IMR-90 (cell line): ENCODE measurements around the gene FCSK. TPM values are rescaled to one million over a fixed set of nuclear protein-coding genes. Genes with fewer than 3 reads are reported as not detected.
A peak's percentile ranks its signal among the peaks of the same experiment; 100 is the strongest.

Source experiments
- ATAC-seq: fragments of 200-7000 bp; cut with Tn5 transposase; 2 replicates; pipeline ENCODE4 v1.9.1; 2020; ENCODE audit warnings: low read depth, mild to moderate bottlenecking, moderate library complexity
- BruUV-seq: library from RNA; stranded (reverse); fragments of 400-500 nt; replicated peaks from 2 replicates; lab custom pipeline; 2021; lab: Mats Ljungman, UMichigan
- CTCF ChIA-PET: fragments of 300-600 bp; formaldehyde crosslinking; extraction: SDS; loops from one replicate; lab custom pipeline; 2021; ENCODE audit warnings: antibody characterized with exemption; lab: Yijun Ruan, JAX
- POLR2A ChIA-PET: fragments of 300-600 bp; sonication (Branson Sonifier 250); formaldehyde crosslinking; loops from one replicate; lab custom pipeline; 2022; ENCODE audit warnings: antibody characterized with exemption; ENCODE audit not compliant: unreplicated experiment; lab: Charles Lee
- DNase-seq: peaks from one replicate; pipeline ENCODE4 v3.0.0; 2013
- H2AFZ ChIP-seq: replicated peaks from 2 replicates; pipeline ENCODE3; 2013; ENCODE audit warnings: low read length, mild to moderate bottlenecking; ENCODE audit not compliant: poor library complexity
- H2AK5ac ChIP-seq: 2 replicates; pipeline ENCODE4 v1.6.1; 2013; ENCODE audit warnings: low read depth, low read length, inconsistent platforms
- H2AK9ac ChIP-seq: replicated peaks from 2 replicates; pipeline ENCODE3; 2013; ENCODE audit warnings: mild to moderate bottlenecking, low read depth, low read length, moderate library complexity; ENCODE audit not compliant: poor library complexity
- H2BK120ac ChIP-seq: 2 replicates; pipeline ENCODE4 v1.6.1; 2013; ENCODE audit warnings: low read depth, low read length, inconsistent platforms
- H2BK15ac ChIP-seq: 3 replicates; pipeline ENCODE4 v1.6.1; 2013; ENCODE audit warnings: low read depth, low read length, inconsistent platforms
- H2BK20ac ChIP-seq: 2 replicates; pipeline ENCODE4 v1.6.1; 2013; ENCODE audit warnings: low read depth, mild to moderate bottlenecking, inconsistent platforms, low read length, moderate library complexity
- H2BK5ac ChIP-seq: 2 replicates; pipeline ENCODE4 v1.6.1; 2013; ENCODE audit warnings: mild to moderate bottlenecking, low read depth, low read length, inconsistent platforms; ENCODE audit not compliant: poor library complexity, severe bottlenecking
- H3K14ac ChIP-seq: replicated peaks from 2 replicates; pipeline ENCODE4 v1.6.1; 2013; ENCODE audit warnings: low read depth, low read length, inconsistent platforms
- H3K18ac ChIP-seq: 2 replicates; pipeline ENCODE4 v1.6.1; 2013; ENCODE audit warnings: low read depth, low read length, control low read depth
- H3K23ac ChIP-seq: 2 replicates; pipeline ENCODE4 v1.6.1; 2013; ENCODE audit warnings: low read depth, low read length, inconsistent platforms
- H3K27ac ChIP-seq: 2 replicates; pipeline ENCODE4 v1.5.1; 2013; ENCODE audit warnings: mild to moderate bottlenecking, control low read depth, low read length; ENCODE audit not compliant: insufficient read depth
- H3K27me3 ChIP-seq: 2 replicates; pipeline ENCODE4 v1.6.1; 2013; ENCODE audit warnings: low read length; ENCODE audit not compliant: control insufficient read depth, insufficient read depth
- H3K36me3 ChIP-seq: 2 replicates; pipeline ENCODE4 v1.6.1; 2013; ENCODE audit warnings: low read length, mixed read lengths; ENCODE audit not compliant: control insufficient read depth, insufficient read depth
- H3K4ac ChIP-seq: 2 replicates; pipeline ENCODE4 v1.6.1; 2013; ENCODE audit warnings: low read depth, low read length, inconsistent platforms
- H3K4me1 ChIP-seq: 2 replicates; pipeline ENCODE4 v1.6.1; 2013; ENCODE audit warnings: low read length, mixed read lengths; ENCODE audit not compliant: control insufficient read depth, insufficient read depth
- H3K4me2 ChIP-seq: 2 replicates; pipeline ENCODE4 v1.6.1; 2013; ENCODE audit warnings: low read depth, mild to moderate bottlenecking, control low read depth, low read length, moderate library complexity
- H3K4me3 ChIP-seq: 2 replicates; pipeline ENCODE4 v1.5.1; 2013; ENCODE audit warnings: low read depth, mild to moderate bottlenecking, control low read depth, low read length, moderate library complexity; ENCODE audit not compliant: insufficient read depth
- H3K56ac ChIP-seq: 2 replicates; pipeline ENCODE4 v1.6.1; 2013; ENCODE audit warnings: low read length, inconsistent platforms; ENCODE audit not compliant: insufficient read depth; ENCODE audit errors: extremely low read depth
- H3K79me1 ChIP-seq, 2 experiments: 2 replicates each; pipeline ENCODE4 v1.6.1; 2013; ENCODE audit warnings: low read length in 2 of 2, inconsistent platforms in 1 of 2, low read depth in 1 of 2
- H3K9ac ChIP-seq: 2 replicates; pipeline ENCODE4 v1.6.1; 2013; ENCODE audit warnings: low read depth, low read length, control low read depth
- H3K9me1 ChIP-seq: 2 replicates; pipeline ENCODE4 v1.6.1; 2013; ENCODE audit warnings: low read length, inconsistent platforms; ENCODE audit not compliant: insufficient read depth
- H3K9me3 ChIP-seq: 2 replicates; pipeline ENCODE4 v1.6.1; 2013; ENCODE audit warnings: low read length; ENCODE audit not compliant: control insufficient read depth, insufficient read depth
- H4K20me1 ChIP-seq: 2 replicates; pipeline ENCODE4 v1.6.1; 2013; ENCODE audit warnings: low read length, inconsistent platforms; ENCODE audit not compliant: insufficient read depth
- H4K5ac ChIP-seq: 2 replicates; pipeline ENCODE4 v1.6.1; 2013; ENCODE audit warnings: mild to moderate bottlenecking, low read depth, low read length, control low read depth
- H4K8ac ChIP-seq, 2 experiments: 2 replicates each; pipeline ENCODE4 v1.6.1; 2013; ENCODE audit warnings: low read depth in 2 of 2, low read length in 2 of 2, control low read depth in 1 of 2, inconsistent platforms in 1 of 2
- H4K91ac ChIP-seq: 2 replicates; pipeline ENCODE4 v1.6.1; 2013; ENCODE audit warnings: low read depth, low read length, inconsistent platforms; ENCODE audit not compliant: insufficient read depth
- BHLHE40 ChIP-seq: fragments of 150-350 bp; IDR thresholded peaks from 2 replicates; pipeline ENCODE4 v1.6.1; 2016; ENCODE audit warnings: mild to moderate bottlenecking, low read depth, low read length
- CEBPB ChIP-seq: IDR thresholded peaks from 2 replicates; pipeline ENCODE4 v1.6.1; 2012; ENCODE audit warnings: low read depth, low read length, improper control_type of control experiment
- CHD1 ChIP-seq: IDR thresholded peaks from 2 replicates; pipeline ENCODE4 v1.6.1; 2012; ENCODE audit warnings: low read depth, low read length, improper control_type of control experiment
- MAFK ChIP-seq: IDR thresholded peaks from 2 replicates; pipeline ENCODE4 v1.6.1; 2012; ENCODE audit warnings: low read depth, low read length, improper control_type of control experiment
- MXI1 ChIP-seq: IDR thresholded peaks from 2 replicates; pipeline ENCODE4 v1.6.1; 2012; ENCODE audit warnings: low read depth, mild to moderate bottlenecking, low read length, moderate library complexity, borderline replicate concordance
- NFE2L2 ChIP-seq: fragments of 150-350 bp; IDR thresholded peaks from 2 replicates; pipeline ENCODE4 v1.6.1; 2016; ENCODE audit warnings: low read depth, mild to moderate bottlenecking, low read length
- POLR2A ChIP-seq: IDR thresholded peaks from 2 replicates; pipeline ENCODE4 v1.6.1; 2012; ENCODE audit warnings: mild to moderate bottlenecking, low read depth, low read length
- RAD21 ChIP-seq: IDR thresholded peaks from 2 replicates; pipeline ENCODE4 v1.6.1; 2012; ENCODE audit warnings: low read length, improper control_type of control experiment
- RCOR1 ChIP-seq: IDR thresholded peaks from 2 replicates; pipeline ENCODE4 v1.6.1; 2012; ENCODE audit warnings: mild to moderate bottlenecking, low read length, improper control_type of control experiment; ENCODE audit not compliant: insufficient replicate concordance
- SMC3 ChIP-seq: fragments of 150-350 bp; IDR thresholded peaks from 2 replicates; pipeline ENCODE4 v1.6.1; 2016; ENCODE audit warnings: low read depth, mild to moderate bottlenecking, antibody characterized with exemption, low read length, moderate library complexity
- WGBS, 2 experiments: methylation state at CpG; one replicate each; pipeline versions ENCODE4 v1.1.5 to v1.1.7; 2013; ENCODE audit warnings: missing lambda C conversion rate in 2 of 2; ENCODE audit not compliant: insufficient read length in 1 of 2; ENCODE audit errors: extremely low coverage in 2 of 2; 5-methylcytosine and 5-hydroxymethylcytosine counted together
- dilution Hi-C: fragments of 300-500 bp; cut with HindIII; formaldehyde crosslinking; loops from one replicate; pipeline ENCODE4 v1.14.3; 2018; ENCODE audit warnings: low sequenced_read_pairs; ENCODE audit not compliant: unreplicated experiment
- in situ Hi-C: fragments of 300-500 bp; cut with MboI; formaldehyde crosslinking; loops from 3 replicates; pipeline ENCODE4 v1.14.3; 2019; ENCODE audit warnings: low sequenced_read_pairs, inconsistent platforms, mixed read lengths
- intact Hi-C: fragments of 100-400 bp; cut with micrococcal nuclease; formaldehyde crosslinking; loops from 2 replicates; pipeline ENCODE4 v1.10.0; 2022
- polyA plus RNA-seq, 3 experiments: library from polyadenylated mRNA; depleted of rRNA; stranded (reverse); fragments of >200 nt; gene quantifications; 2 replicates each; pipeline ENCODE4 v1.2.3, GENCODE V29; 2012; ENCODE audit warnings: low replicate concordance in 1 of 3
- total RNA-seq: library from RNA; depleted of rRNA; stranded (reverse); fragments of >200 nt; gene quantifications from 2 replicates; pipeline ENCODE4 v1.2.3, GENCODE V29; 2012
- TF ChIP-seq, protein P1 (sequence below): fragments of 150-350 bp; IDR thresholded peaks from 2 replicates; pipeline ENCODE4 v1.6.1; 2017; ENCODE audit warnings: mild to moderate bottlenecking, antibody characterized with exemption, low read length, low read depth
- TF ChIP-seq, protein P2 (sequence below): fragments of 150-350 bp; IDR thresholded peaks from 2 replicates; pipeline ENCODE4 v1.6.1; 2016; ENCODE audit warnings: low read depth, mild to moderate bottlenecking, low read length, moderate library complexity, borderline replicate concordance
- TF ChIP-seq, protein P3 (sequence below): conservative IDR thresholded peaks from 2 replicates; pipeline ENCODE4 v1.5.1; 2012; ENCODE audit warnings: mild to moderate bottlenecking, low read depth, low read length, improper control_type of control experiment

Gene FCSK
- total and polyA plus RNA-seq, 2 of the 4 experiments (the other 2 are of a cell fraction), result 6.1 to 7.2 TPM

DNA sequence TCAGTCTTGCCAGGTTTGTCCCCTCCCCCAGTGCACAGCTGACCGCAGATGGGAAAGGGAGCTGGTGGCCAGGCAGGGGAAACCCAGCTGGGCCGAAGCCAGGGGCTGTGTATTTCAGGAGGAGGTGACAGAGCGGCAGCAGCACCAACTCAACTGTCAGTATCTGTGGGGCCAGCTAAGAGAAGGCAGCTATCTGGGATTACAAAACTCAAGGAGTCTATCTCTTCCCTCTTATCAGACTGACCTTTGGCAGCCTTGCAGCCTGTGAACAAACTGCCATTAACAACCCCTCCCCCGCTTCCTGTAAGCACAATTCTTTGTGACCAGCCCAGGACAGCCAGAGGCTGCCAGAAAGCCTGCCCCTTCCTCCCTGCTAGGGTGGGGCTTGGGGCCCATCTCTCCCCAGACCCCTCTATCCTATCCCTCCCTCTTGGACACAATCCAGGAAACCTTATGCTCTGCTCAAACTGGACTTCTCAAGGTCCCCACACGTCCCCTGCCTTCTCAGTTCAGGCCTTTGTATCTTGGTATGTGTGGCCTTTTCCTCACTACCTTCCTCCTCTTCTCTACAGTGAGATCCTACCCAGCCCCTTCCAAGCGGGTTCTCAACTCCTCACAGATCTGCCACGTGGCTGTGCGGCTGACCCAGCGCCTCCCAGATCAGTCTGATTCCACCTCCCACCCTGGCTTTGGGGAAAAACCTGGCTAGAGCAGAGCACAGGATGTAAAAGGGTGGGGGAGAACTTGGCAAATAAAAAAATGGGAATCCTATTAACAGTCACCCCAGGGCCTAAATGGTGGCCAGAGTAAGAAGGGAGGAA is 26.0 kb upstream of the FCSK start:
- ChIA-PET POLR2A (interaction anchor here (0.5 kb wide), 2 partner anchors 99 to 333 kb away, joined by 3 to 4 read pairs; no protein-coding TSS in a partner anchor), CTCF (no interaction called here)
- no TSS peak for BruUV-seq
- TF ChIP-seq CEBPB, result peak; percentile 46
- peak; percentile 26; the same call in 1 of the 2 replicates for TF ChIP-seq BHLHE40
- TF ChIP-seq MAFK, result no peak
- TF ChIP-seq, protein P1, sequence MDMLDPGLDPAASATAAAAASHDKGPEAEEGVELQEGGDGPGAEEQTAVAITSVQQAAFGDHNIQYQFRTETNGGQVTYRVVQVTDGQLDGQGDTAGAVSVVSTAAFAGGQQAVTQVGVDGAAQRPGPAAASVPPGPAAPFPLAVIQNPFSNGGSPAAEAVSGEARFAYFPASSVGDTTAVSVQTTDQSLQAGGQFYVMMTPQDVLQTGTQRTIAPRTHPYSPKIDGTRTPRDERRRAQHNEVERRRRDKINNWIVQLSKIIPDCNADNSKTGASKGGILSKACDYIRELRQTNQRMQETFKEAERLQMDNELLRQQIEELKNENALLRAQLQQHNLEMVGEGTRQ, result peak; percentile 42; the same call in 1 of the 2 replicates
- no peak for TF ChIP-seq SMC3
- TF ChIP-seq CHD1, result no peak
- TF ChIP-seq RCOR1, result peak; percentile 91
- TF ChIP-seq, protein P2, sequence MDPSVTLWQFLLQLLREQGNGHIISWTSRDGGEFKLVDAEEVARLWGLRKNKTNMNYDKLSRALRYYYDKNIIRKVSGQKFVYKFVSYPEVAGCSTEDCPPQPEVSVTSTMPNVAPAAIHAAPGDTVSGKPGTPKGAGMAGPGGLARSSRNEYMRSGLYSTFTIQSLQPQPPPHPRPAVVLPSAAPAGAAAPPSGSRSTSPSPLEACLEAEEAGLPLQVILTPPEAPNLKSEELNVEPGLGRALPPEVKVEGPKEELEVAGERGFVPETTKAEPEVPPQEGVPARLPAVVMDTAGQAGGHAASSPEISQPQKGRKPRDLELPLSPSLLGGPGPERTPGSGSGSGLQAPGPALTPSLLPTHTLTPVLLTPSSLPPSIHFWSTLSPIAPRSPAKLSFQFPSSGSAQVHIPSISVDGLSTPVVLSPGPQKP, result no peak
- peak; percentile 27; the same call in 1 of the 2 replicates for TF ChIP-seq RAD21
- TF ChIP-seq, protein P3, sequence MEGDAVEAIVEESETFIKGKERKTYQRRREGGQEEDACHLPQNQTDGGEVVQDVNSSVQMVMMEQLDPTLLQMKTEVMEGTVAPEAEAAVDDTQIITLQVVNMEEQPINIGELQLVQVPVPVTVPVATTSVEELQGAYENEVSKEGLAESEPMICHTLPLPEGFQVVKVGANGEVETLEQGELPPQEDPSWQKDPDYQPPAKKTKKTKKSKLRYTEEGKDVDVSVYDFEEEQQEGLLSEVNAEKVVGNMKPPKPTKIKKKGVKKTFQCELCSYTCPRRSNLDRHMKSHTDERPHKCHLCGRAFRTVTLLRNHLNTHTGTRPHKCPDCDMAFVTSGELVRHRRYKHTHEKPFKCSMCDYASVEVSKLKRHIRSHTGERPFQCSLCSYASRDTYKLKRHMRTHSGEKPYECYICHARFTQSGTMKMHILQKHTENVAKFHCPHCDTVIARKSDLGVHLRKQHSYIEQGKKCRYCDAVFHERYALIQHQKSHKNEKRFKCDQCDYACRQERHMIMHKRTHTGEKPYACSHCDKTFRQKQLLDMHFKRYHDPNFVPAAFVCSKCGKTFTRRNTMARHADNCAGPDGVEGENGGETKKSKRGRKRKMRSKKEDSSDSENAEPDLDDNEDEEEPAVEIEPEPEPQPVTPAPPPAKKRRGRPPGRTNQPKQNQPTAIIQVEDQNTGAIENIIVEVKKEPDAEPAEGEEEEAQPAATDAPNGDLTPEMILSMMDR, result no peak
- TF ChIP-seq MXI1, result peak; percentile 17; the same call in 1 of the 2 replicates
- TF ChIP-seq NFE2L2, result no peak
- peak; percentile 49; the same call in 1 of the 2 replicates for TF ChIP-seq POLR2A

More for the DNA sequence above, 26.0 kb upstream of the FCSK start:
- in situ Hi-C loops, result no loop called here
- Histone ChIP-seq H3K23ac (peak overlapping the region; percentile 49), H3K4ac (peak overlapping the region; percentile 88), H3K79me1 (peaks cover 21 to 82% of the 10 kb centered on the region in 2 experiments), H3K9me3 (no peaks in the 10 kb centered on the region), H3K27ac (peak overlapping the region; percentile 81), H3K56ac (peak overlapping the region; percentile 64), H4K91ac (peak overlapping the region; percentile 90), H3K9ac (peak overlapping the region; percentile 26), H3K4me2 (peak overlapping the region; percentile 49), H2BK20ac (peak overlapping the region; percentile 78), H4K5ac (peak overlapping the region; percentile 23), H3K36me3 (peaks cover 4% of the 10 kb centered on the region), H4K8ac (peak overlapping the region; percentile 66 to 85), H2BK15ac (peak overlapping the region; percentile 69; the same call in 2 of the 3 replicates), H2AFZ (peak overlapping the region; percentile 1), H3K27me3 (no peaks in the 10 kb centered on the region), H2AK9ac (peak overlapping the region; percentile 85), H4K20me1 (peaks cover 47% of the 10 kb centered on the region), H3K9me1 (peaks cover 44% of the 10 kb centered on the region), H2AK5ac (peak overlapping the region; percentile 86), H3K18ac (peak overlapping the region; percentile 75), H3K14ac (peak overlapping the region; percentile 43), H3K4me1 (peaks cover 38% of the 10 kb centered on the region), H2BK120ac (peak overlapping the region; percentile 79), H3K4me3 (no peak overlapping the region), H2BK5ac (peak overlapping the region; percentile 83)
- ATAC-seq, result peak; percentile 66
- dilution Hi-C loops, result no loop called here
- no CpG with 5 or more reads among the region's 9 CpGs for WGBS, 2 experiments
- peak; percentile 97 for DNase-seq
- intact Hi-C loops, result loop anchor here (1.0 kb wide), 1 partner anchor 9 kb away; no protein-coding TSS in a partner anchor
